Small intestine (tissue), 7 donors: ENCODE data around the gene ALMS1. TPM values are rescaled to one million over a fixed set of nuclear protein-coding genes. Genes with fewer than 3 reads are reported as not detected.
A peak's percentile ranks its signal among the peaks of the same experiment; 100 is the strongest.

Experiments used
- DNase-seq, 2 donors: peaks; one replicate each; pipeline versions ENCODE4 v3.0.0 to v3.0.0-alpha.2; 2013
- FAIRE-seq: peaks from 2 replicates; lab custom pipeline; 2012; peaks lifted over from hg19 to GRCh38; lab: Jason Lieb, UNC
- H3K27ac ChIP-seq, 3 donors: one replicate each; pipeline ENCODE4 v1.5.1; 2013; ENCODE audit warnings: low read length in 2 of 3, mild to moderate bottlenecking in 2 of 3, control low read depth in 1 of 3, inconsistent platforms in 1 of 3, low read depth in 1 of 3, moderate library complexity in 1 of 3
- H3K27me3 ChIP-seq, 3 donors: one replicate each; pipeline ENCODE4 v1.6.1; 2013; ENCODE audit warnings: low read length in 3 of 3, inconsistent platforms in 1 of 3; ENCODE audit not compliant: control insufficient read depth in 3 of 3, insufficient read depth in 3 of 3
- H3K36me3 ChIP-seq, 3 donors: one replicate each; pipeline ENCODE4 v1.6.1; 2013; ENCODE audit warnings: low read length in 3 of 3, inconsistent platforms in 1 of 3, low read depth in 1 of 3, mild to moderate bottlenecking in 1 of 3, moderate library complexity in 1 of 3; ENCODE audit not compliant: control insufficient read depth in 3 of 3, insufficient read depth in 2 of 3
- H3K4me1 ChIP-seq, 3 donors: one replicate each; pipeline ENCODE4 v1.6.1; 2013; ENCODE audit warnings: low read length in 2 of 3, inconsistent platforms in 1 of 3, low read depth in 1 of 3, mild to moderate bottlenecking in 1 of 3, moderate library complexity in 1 of 3; ENCODE audit not compliant: control insufficient read depth in 3 of 3, insufficient read depth in 2 of 3
- H3K4me3 ChIP-seq, 3 donors: one replicate each; pipeline ENCODE4 v1.5.1; 2013; ENCODE audit warnings: low read length in 3 of 3, control low read depth in 1 of 3, inconsistent platforms in 1 of 3, low read depth in 1 of 3, mild to moderate bottlenecking in 1 of 3, moderate library complexity in 1 of 3
- H3K9me3 ChIP-seq, 2 donors: one replicate each; pipeline ENCODE4 v1.6.1; 2013; ENCODE audit warnings: low read depth in 1 of 2, low read length in 1 of 2; ENCODE audit not compliant: control insufficient read depth in 2 of 2, insufficient read depth in 1 of 2
- WGBS, 3 donors: extraction: QIAGEN DNeasy Blood & Tissue Kit; methylation state at CpG; one replicate each; pipeline ENCODE4 v1.1.7; 2013; 5-methylcytosine and 5-hydroxymethylcytosine counted together
- polyA plus RNA-seq, 4 donors: library from polyadenylated mRNA; stranded (reverse) in 3 of 4; unstranded in 1 of 4; fragments of 200-250 nt in 3 of 4; fragments of 120-200 nt in 1 of 4; gene quantifications; one replicate each; pipeline versions ENCODE4 v1.2.1 to v1.2.3, GENCODE V29; 2013
- donor health status: healthy with polysubstance abuse.
- donor health status: control.
- donor health status: control.
- donor health status: Bipolar disorder and iron deficiency.
- donor health status: healthy.

Gene ALMS1
- polyA plus RNA-seq, 4 donors, result 2.7 to 23.4 (median 6.1) TPM

- peaks cover 0 to 5% of the 10 kb centered on the region in 2 donors for H3K9me3 ChIP-seq
- H3K27ac ChIP-seq, result no peak overlapping the region
- FAIRE-seq (no peak), DNase-seq (no peak)
- H3K4me1 ChIP-seq, result no peaks in the 10 kb centered on the region
- 70 to 77% (median 72%) methylated on average over 3 of the region's 3 CpGs for WGBS, 3 donors
- no peaks in the 10 kb centered on the region for H3K27me3 ChIP-seq
- no peak overlapping the region for H3K4me3 ChIP-seq
- no peaks in the 10 kb centered on the region for H3K36me3 ChIP-seq
Measured at GRCh38 chr2:73408198-73408597, 22.6 kb downstream of the ALMS1 start.

DNA sequence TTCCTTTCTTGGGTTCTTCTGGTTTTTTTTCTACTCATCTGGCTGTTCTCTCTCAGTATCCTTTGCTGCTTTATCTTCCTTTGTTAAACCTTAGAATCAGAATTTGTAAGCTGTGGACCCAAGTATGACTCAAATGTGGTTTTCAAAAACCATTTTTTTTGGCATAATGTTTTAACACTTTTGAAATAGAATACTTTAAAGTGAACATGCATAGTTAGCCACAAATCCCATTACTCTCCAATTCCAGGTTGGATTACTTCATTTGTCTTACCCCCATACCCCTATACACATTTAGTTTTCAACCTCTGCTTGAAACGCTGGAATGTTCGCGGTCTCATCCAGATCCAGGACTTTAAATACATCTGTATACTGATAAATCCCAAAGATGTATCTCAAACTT lies 29.1 kb downstream of the ALMS1 start:
- Histone ChIP-seq H3K27me3 (no peaks in the 10 kb centered on the region), H3K36me3 (peaks cover 0 to 1% (median 0%) of the 10 kb centered on the region in 3 donors), H3K27ac (no peak overlapping the region), H3K4me1 (no peaks in the 10 kb centered on the region), H3K9me3 (no peaks in the 10 kb centered on the region), H3K4me3 (no peak overlapping the region)
- no peak for DNase-seq
- WGBS, 3 donors, result 96 to 99% (median 98%) methylated on average over 3 of the region's 3 CpGs
- no peak for FAIRE-seq

- H3K27ac ChIP-seq, result no peak overlapping the region
- H3K36me3 ChIP-seq, result peaks cover 0 to 1% (median 0%) of the 10 kb centered on the region in 3 donors
- no peaks in the 10 kb centered on the region for H3K27me3 ChIP-seq
- no peaks in the 10 kb centered on the region for H3K4me1 ChIP-seq
- FAIRE-seq, result no peak
- no peak overlapping the region for H3K4me3 ChIP-seq
- no peaks in the 10 kb centered on the region for H3K9me3 ChIP-seq
- no peak for DNase-seq
- WGBS, 3 donors, result 85 to 95% (median 95%) methylated on average over 2 of the region's 2 CpGs
Measured at GRCh38 chr2:73415906-73416305, 30.3 kb downstream of the ALMS1 start.

DNA sequence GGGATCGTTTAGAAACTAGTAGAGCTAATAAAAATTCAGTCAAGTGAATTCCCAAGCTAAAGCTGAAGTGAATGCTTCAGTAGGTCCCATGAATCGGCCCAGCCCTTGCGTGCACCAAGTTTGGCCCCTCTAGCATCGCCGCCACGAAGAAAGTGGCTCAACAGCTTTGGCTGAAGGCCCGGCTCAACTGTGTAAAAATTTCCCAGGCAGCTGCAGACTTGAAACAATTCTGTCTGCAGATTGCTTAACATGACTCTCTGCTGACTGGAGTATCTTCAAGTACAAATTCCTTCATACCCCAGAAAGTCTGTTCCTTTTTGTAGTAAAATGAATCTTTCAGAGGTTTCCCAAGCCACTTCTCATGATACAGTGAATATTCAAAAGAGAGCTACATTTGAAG lies 32.7 kb downstream of the ALMS1 start:
- Histone ChIP-seq H3K36me3 (peaks cover 0 to 1% (median 0%) of the 10 kb centered on the region in 3 donors), H3K4me3 (no peak overlapping the region), H3K4me1 (no peaks in the 10 kb centered on the region), H3K27me3 (no peaks in the 10 kb centered on the region), H3K27ac (no peak overlapping the region), H3K9me3 (no peaks in the 10 kb centered on the region)
- WGBS, 3 donors, result 61 to 80% (median 76%) methylated on average over 7 of the region's 7 CpGs
- FAIRE-seq, result no peak
- peak in 1 of 2 donors; percentile 16 for DNase-seq

DNA sequence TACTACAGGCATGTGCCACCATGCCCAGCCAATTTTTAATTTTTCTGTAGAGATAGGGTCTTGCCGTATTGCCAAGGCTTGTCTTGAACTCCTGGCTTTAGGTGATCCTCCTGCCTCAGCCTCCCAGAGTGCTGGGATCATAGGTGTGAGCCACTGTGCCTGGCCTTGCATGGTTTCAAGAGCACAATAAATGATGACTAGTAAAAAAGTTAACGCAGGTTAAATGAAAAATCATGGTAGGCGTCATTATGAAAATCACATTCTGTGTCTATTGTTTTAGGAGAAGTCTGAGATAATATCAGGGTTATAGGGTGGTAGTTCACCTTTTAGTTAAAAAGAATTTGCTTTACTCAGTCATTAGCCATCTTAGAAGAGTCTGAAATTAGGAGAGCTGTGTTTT lies 38.3 kb downstream of the ALMS1 start:
- WGBS, 3 donors, result 95 to 99% (median 97%) methylated on average over 3 of the region's 3 CpGs
- Histone ChIP-seq H3K36me3 (peaks cover 0 to 4% (median 1%) of the 10 kb centered on the region in 3 donors), H3K27me3 (no peaks in the 10 kb centered on the region), H3K4me3 (no peak overlapping the region), H3K9me3 (no peaks in the 10 kb centered on the region), H3K27ac (no peak overlapping the region), H3K4me1 (peaks cover 0 to 5% (median 0%) of the 10 kb centered on the region in 3 donors)
- FAIRE-seq (no peak), DNase-seq (no peak)

DNA sequence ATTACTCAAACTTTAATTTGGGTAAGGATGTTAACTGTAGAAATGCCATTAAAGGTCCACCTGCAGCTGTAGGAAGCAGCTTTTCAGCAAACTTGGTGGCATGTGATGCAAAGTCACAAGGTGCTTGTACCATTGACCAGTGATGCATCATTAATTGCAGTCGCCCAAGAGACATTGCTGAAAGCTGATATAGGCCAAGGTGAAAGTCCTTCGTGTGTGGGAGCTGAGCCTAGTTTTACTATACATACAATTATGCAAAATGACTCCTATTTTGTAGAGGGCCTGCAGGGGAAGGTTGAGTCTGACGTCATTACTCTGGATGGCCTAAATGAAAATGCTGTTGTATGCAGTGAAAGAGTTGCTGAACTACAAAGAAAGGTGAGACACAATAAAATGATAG lies 40.5 kb downstream of the ALMS1 start:
- Histone ChIP-seq H3K27ac (peak overlapping the region in 1 of 3 donors; percentile 72), H3K4me3 (no peak overlapping the region), H3K4me1 (peaks cover 0 to 8% (median 0%) of the 10 kb centered on the region in 3 donors), H3K9me3 (no peaks in the 10 kb centered on the region), H3K27me3 (no peaks in the 10 kb centered on the region), H3K36me3 (peaks cover 0 to 7% (median 0%) of the 10 kb centered on the region in 3 donors)
- 56 to 82% (median 57%) methylated on average over 3 of the region's 3 CpGs for WGBS, 3 donors
- no peak for FAIRE-seq
- peak; percentile 48 to 89 for DNase-seq

DNA sequence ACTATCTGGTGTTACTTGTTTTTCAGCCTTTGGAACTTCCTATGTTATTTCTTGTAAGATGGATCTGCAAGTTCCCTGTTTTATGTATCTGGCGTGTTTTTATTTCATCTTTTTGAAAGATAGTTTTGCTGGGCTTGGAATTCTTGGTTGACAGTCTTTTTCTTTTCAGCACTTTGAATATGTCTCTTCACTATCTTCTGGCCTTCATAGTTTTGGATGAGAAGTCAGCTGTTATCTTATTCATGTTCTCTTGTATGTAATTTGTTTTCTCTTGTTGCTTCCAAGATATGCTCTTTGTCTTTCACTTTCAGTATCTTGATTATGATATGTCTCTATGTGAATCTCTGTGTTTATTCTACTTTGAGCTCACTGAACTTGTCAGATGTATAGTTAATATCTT lies 50.4 kb downstream of the ALMS1 start:
- WGBS, 3 donors, result 97 to 100% (median 100%) methylated on average over 1 of the region's 1 CpG
- no peaks in the 10 kb centered on the region for H3K4me1 ChIP-seq
- peaks cover 2 to 26% (median 11%) of the 10 kb centered on the region in 3 donors for H3K36me3 ChIP-seq
- FAIRE-seq (no peak), DNase-seq (no peak)
- H3K27me3 ChIP-seq, result no peaks in the 10 kb centered on the region
- H3K4me3 ChIP-seq, result no peak overlapping the region
- H3K27ac ChIP-seq, result no peak overlapping the region
- H3K9me3 ChIP-seq, result peaks cover 0 to 14% of the 10 kb centered on the region in 2 donors

DNA sequence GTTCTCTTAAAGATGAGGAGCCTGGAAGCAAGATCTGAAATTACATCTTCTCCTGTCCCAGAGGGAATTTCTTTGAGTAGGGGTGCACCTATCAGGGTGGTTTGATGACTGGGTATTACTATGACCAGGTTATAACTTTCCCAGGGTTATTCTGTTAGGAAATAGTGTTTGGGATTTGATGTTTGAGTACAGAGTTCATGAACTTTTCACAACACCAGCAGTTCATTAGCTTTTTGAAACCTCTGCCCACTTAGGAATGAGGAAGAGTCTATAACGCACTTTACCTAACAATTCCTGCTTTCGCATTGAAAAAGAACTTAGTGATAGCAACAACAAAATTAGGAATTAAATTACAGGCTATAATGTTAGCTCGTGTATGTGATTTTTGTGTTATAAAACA lies 58.6 kb downstream of the ALMS1 start:
- no peaks in the 10 kb centered on the region for H3K27me3 ChIP-seq
- H3K9me3 ChIP-seq, result no peaks in the 10 kb centered on the region
- FAIRE-seq (no peak), DNase-seq (peak in 1 of 2 donors; percentile 23)
- H3K27ac ChIP-seq, result peak overlapping the region in 1 of 3 donors; percentile 17
- 91 to 94% (median 92%) methylated on average over 3 of the region's 3 CpGs for WGBS, 3 donors
- H3K4me1 ChIP-seq, result no peaks in the 10 kb centered on the region
- H3K4me3 ChIP-seq, result no peak overlapping the region
- peaks cover 9 to 17% (median 10%) of the 10 kb centered on the region in 3 donors for H3K36me3 ChIP-seq

GRCh38 chr2:73448856-73449255 lies 63.2 kb downstream of the ALMS1 start:
- DNase-seq, result no peak
- no peaks in the 10 kb centered on the region for H3K9me3 ChIP-seq
- FAIRE-seq, result no peak
- no peak overlapping the region for H3K4me3 ChIP-seq
- no peaks in the 10 kb centered on the region for H3K4me1 ChIP-seq
- H3K27me3 ChIP-seq, result no peaks in the 10 kb centered on the region
- 73 to 95% (median 83%) methylated on average over 3 of the region's 3 CpGs for WGBS, 3 donors
- H3K27ac ChIP-seq, result no peak overlapping the region
- H3K36me3 ChIP-seq, result peaks cover 9 to 18% (median 9%) of the 10 kb centered on the region in 3 donors
